PC-3 (cell line): ENCODE results near the gene GAB1. TPM values are rescaled to one million over a fixed set of nuclear protein-coding genes. Genes with fewer than 3 reads are reported as not detected.

Experiments used
- ATAC-seq: fragments of 200-7000 bp; cut with Tn5 transposase; 2 replicates; pipeline ENCODE4 v1.9.1; 2020; ENCODE audit warnings: mild to moderate bottlenecking, moderate library complexity
- BruUV-seq: library from RNA; stranded (reverse); fragments of 400-500 nt; replicated peaks from 2 replicates; lab custom pipeline; 2021; lab: Mats Ljungman, UMichigan
- CTCF ChIA-PET: fragments of 300-600 bp; sonication (Branson Sonifier 250); formaldehyde crosslinking; loops from one replicate; lab custom pipeline; 2022; ENCODE audit warnings: antibody characterized with exemption; lab: Charles Lee
- POLR2A ChIA-PET: fragments of 300-600 bp; sonication (Branson Sonifier 250); formaldehyde crosslinking; loops from one replicate; lab custom pipeline; 2022; ENCODE audit warnings: antibody characterized with exemption; ENCODE audit not compliant: unreplicated experiment; lab: Charles Lee
- DNase-seq: peaks from one replicate; pipeline ENCODE4 v3.0.0-alpha.2; 2015
- H2AFZ ChIP-seq: fragments of 300-600 bp; sonication (generic); 2 replicates; pipeline ENCODE4 v1.6.0; 2016; ENCODE audit warnings: antibody characterized with exemption, low read length
- H3F3A ChIP-seq: fragments of 300-600 bp; sonication (generic); one replicate; pipeline ENCODE4 v1.6.0; 2017; ENCODE audit warnings: antibody characterized with exemption, low read length, control low read depth, mild to moderate bottlenecking; ENCODE audit not compliant: unreplicated experiment
- H3K27ac ChIP-seq: fragments of 300-600 bp; sonication (generic); 2 replicates; pipeline ENCODE4 v1.5.1; 2016; ENCODE audit warnings: mild to moderate bottlenecking, low read length
- H3K27me3 ChIP-seq: fragments of 300-600 bp; sonication (generic); 2 replicates; pipeline ENCODE4 v1.6.1; 2016; ENCODE audit warnings: low read length, mixed read lengths
- H3K36me3 ChIP-seq: fragments of 300-600 bp; sonication (generic); 2 replicates; pipeline ENCODE4 v1.6.1; 2016; ENCODE audit warnings: low read depth, mixed run types, low read length, mixed read lengths
- H3K4me1 ChIP-seq: fragments of 300-600 bp; sonication (generic); 2 replicates; pipeline ENCODE4 v1.5.1; 2016; ENCODE audit warnings: low read length; ENCODE audit not compliant: insufficient read depth
- H3K4me2 ChIP-seq: fragments of 300-600 bp; sonication (generic); 2 replicates; pipeline ENCODE4 v1.6.0; 2016; ENCODE audit warnings: low read length
- H3K4me3 ChIP-seq: fragments of 300-600 bp; sonication (generic); 2 replicates; pipeline ENCODE4 v1.5.1; 2016; ENCODE audit warnings: mild to moderate bottlenecking, low read length, mixed read lengths
- H3K79me2 ChIP-seq: fragments of 300-600 bp; sonication (generic); 2 replicates; pipeline ENCODE4 v1.6.1; 2017; ENCODE audit warnings: low read length, mixed read lengths
- H3K9ac ChIP-seq: fragments of 300-600 bp; sonication (generic); 2 replicates; pipeline ENCODE4 v1.6.0; 2016; ENCODE audit warnings: mild to moderate bottlenecking, low read length
- H3K9me2 ChIP-seq: fragments of 300-600 bp; sonication (generic); replicated peaks from 2 replicates; pipeline ENCODE4 v1.6.1; 2016; ENCODE audit warnings: mixed run types, low read length, mixed read lengths
- H3K9me3 ChIP-seq: fragments of 300-600 bp; sonication (generic); 2 replicates; pipeline ENCODE4 v1.6.1; 2016; ENCODE audit warnings: low read length, mixed read lengths
- H4K20me1 ChIP-seq: fragments of 300-600 bp; sonication (generic); 2 replicates; pipeline ENCODE4 v1.6.1; 2016; ENCODE audit warnings: low read length, mixed read lengths
- EZH2 ChIP-seq: fragments of 300-600 bp; sonication (generic); IDR thresholded peaks from one replicate; pipeline ENCODE4 v1.6.1; 2017; ENCODE audit warnings: antibody characterized with exemption, mild to moderate bottlenecking, low read length; ENCODE audit not compliant: unreplicated experiment
- EZH2phosphoT487 ChIP-seq: fragments of 300-600 bp; sonication (generic); IDR thresholded peaks from 2 replicates; pipeline ENCODE4 v1.6.1; 2018; ENCODE audit warnings: mild to moderate bottlenecking, antibody characterized with exemption, low read length, borderline replicate concordance
- intact Hi-C: fragments of 100-400 bp; cut with micrococcal nuclease; formaldehyde crosslinking; loops from 2 replicates; pipeline ENCODE4 v1.9.0; 2023
- total RNA-seq: library from RNA; depleted of rRNA; stranded (reverse); fragments of >200 nt; gene quantifications from 2 replicates; pipeline ENCODE4 v1.2.3, GENCODE V29; 2014
- TF ChIP-seq, protein P1 (sequence below): fragments of 300-600 bp; sonication (generic); conservative IDR thresholded peaks from 2 replicates; pipeline ENCODE4 v1.5.1; 2017; ENCODE audit warnings: antibody characterized with exemption, low read depth, mild to moderate bottlenecking, low read length

Gene GAB1
- total RNA-seq, 1 experiment from 2014 or later: 4.9 TPM

DNA sequence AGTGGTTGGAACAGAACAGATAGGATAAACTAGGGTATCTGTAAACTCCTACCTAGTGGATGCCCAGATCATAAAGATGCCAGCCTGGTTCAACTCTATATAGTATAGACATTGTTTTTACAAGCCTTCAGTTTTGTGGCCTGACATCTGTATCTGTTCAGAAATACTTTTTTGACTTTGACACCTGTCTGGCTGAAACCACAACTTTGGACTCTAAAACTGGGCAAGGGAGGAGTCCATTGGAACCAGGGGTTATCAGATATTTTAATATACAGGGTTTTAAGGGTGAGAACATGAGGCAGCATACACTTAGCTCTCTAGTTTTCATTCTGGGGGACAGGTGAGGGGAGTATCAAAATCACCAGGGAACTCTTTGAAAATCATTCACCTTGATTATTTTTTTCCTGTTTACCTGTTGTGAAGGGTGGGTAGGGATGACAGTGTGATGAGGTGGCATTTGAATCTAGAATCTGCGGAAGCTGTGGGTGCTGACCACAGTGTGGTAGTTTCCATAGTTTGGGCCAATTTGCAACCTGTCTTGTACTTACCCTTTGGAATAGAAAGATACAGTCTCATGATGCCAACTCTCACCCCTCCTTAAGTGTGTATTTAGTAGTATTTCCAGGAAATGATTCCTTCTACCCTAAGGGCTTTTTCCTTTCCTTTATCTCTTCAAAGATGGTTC lies 20.6 kb downstream of the GAB1 start:
- TF ChIP-seq EZH2phosphoT487: no peak
- TF ChIP-seq, protein P1, sequence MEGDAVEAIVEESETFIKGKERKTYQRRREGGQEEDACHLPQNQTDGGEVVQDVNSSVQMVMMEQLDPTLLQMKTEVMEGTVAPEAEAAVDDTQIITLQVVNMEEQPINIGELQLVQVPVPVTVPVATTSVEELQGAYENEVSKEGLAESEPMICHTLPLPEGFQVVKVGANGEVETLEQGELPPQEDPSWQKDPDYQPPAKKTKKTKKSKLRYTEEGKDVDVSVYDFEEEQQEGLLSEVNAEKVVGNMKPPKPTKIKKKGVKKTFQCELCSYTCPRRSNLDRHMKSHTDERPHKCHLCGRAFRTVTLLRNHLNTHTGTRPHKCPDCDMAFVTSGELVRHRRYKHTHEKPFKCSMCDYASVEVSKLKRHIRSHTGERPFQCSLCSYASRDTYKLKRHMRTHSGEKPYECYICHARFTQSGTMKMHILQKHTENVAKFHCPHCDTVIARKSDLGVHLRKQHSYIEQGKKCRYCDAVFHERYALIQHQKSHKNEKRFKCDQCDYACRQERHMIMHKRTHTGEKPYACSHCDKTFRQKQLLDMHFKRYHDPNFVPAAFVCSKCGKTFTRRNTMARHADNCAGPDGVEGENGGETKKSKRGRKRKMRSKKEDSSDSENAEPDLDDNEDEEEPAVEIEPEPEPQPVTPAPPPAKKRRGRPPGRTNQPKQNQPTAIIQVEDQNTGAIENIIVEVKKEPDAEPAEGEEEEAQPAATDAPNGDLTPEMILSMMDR: no peak
- TF ChIP-seq EZH2: no peak
- intact Hi-C loops: loop anchor here (1.0 to 2.0 kb wide), 2 partner anchors 19 to 23 kb away; no protein-coding TSS in a partner anchor
- no peaks in the 10 kb centered on the region for H4K20me1 ChIP-seq
- H3K27me3 ChIP-seq: no peaks in the 10 kb centered on the region
- peak overlapping the region; percentile 45 for H3K4me2 ChIP-seq
- H2AFZ ChIP-seq: no peak overlapping the region
- POLR2A ChIA-PET: no interaction called here
- H3F3A ChIP-seq: peaks cover 4% of the 10 kb centered on the region
- DNase-seq (peak; percentile 93), ATAC-seq (peak; percentile 73)
- no peaks in the 10 kb centered on the region for H3K9me3 ChIP-seq
- peak overlapping the region; percentile 83 for H3K27ac ChIP-seq
- peak overlapping the region; percentile 38 for H3K9ac ChIP-seq
- no peaks in the 10 kb centered on the region for H3K36me3 ChIP-seq
- no peaks in the 10 kb centered on the region; the same call in 1 of the 2 replicates for H3K79me2 ChIP-seq
- H3K9me2 ChIP-seq: no peaks in the 10 kb centered on the region
- CTCF ChIA-PET: interaction anchor here (0.6 kb wide), 1 partner anchor 20 kb away, joined by 5 read pairs; no protein-coding TSS in a partner anchor
- H3K4me1 ChIP-seq: peaks cover 61% of the 10 kb centered on the region
- BruUV-seq: no TSS peak
- no peak overlapping the region for H3K4me3 ChIP-seq

DNA sequence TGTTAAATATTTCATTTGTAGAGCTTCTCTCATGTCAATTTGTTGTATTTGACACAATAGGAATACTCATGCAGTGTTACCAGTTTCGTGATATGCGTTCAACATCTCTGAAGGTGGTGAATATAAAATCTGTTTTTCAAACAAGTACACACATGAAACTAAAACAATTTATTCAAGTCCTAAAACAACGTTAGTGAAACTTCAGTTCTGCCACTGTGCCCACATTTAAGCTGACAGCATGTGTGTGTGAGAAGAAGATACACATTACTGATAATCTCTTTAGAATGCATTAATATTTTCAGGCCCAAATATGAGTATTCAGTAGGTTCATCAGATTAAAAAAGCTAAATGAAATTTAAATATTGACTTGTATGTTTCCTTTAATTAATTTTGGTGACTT lies 21.7 kb downstream of the GAB1 start:
- ChIA-PET CTCF (no interaction called here), POLR2A (interaction anchor here (0.6 kb wide), 1 partner anchor 31 kb away, joined by 4 read pairs; no protein-coding TSS in a partner anchor)
- Histone ChIP-seq H3K27me3 (no peaks in the 10 kb centered on the region), H3K9me2 (no peaks in the 10 kb centered on the region), H3F3A (peaks cover 4% of the 10 kb centered on the region), H3K36me3 (no peaks in the 10 kb centered on the region), H2AFZ (no peak overlapping the region), H3K9ac (peak overlapping the region; percentile 23), H3K4me3 (no peak overlapping the region), H3K27ac (peak overlapping the region; percentile 83), H3K9me3 (no peaks in the 10 kb centered on the region), H4K20me1 (no peaks in the 10 kb centered on the region), H3K79me2 (no peaks in the 10 kb centered on the region; the same call in 1 of the 2 replicates), H3K4me1 (peaks cover 50% of the 10 kb centered on the region), H3K4me2 (peak overlapping the region; percentile 72)
- DNase-seq (no peak), ATAC-seq (no peak)
- BruUV-seq: TSS peak; percentile 71
- intact Hi-C loops: no loop called here
- TF ChIP-seq EZH2 (no peak), EZH2phosphoT487 (no peak)
- TF ChIP-seq, protein P1: no peak
